HG03159 (cell line): ENCODE data around the gene ZNF281.
"Not testable (repeated sequence)": the region's sequence is repeated elsewhere in the genome, so short reads cannot be mapped to it uniquely, and the experiment has no call there.

Source experiments
- ATAC-seq: cut with Tn5 transposase; IDR thresholded peaks from one replicate; pipeline ENCODE4 v1.9.1; 2021; ENCODE audit warnings: mild to moderate bottlenecking, moderate library complexity; ENCODE audit not compliant: unreplicated experiment

ZNF281 gene

DNA sequence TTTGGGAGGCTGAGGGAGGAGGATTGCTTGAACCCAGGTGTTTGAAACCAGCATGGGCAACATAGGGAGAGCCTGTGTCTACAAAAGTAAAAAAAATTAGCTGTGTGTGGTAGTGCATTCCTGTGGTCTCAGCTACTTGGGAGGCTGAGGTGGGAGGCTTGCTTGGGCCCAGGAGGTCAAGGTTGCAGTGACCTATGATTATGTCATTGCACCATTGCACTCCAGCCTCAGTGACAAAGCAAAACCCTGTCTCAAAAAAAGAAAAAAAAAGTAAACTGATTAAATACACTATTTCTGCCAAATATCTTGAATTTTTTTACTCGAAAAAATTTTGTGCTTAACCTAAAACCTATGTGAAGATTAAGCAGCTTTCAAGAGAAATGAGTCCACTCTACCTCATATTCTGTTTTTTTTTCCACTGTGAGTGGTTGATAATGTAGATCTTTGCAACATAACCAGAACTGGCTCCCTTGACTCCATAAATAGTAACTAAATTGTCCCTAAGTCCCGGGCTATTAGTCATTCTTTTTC lies 19.4 kb upstream of the ZNF281 start:
- no peak for ATAC-seq

DNA sequence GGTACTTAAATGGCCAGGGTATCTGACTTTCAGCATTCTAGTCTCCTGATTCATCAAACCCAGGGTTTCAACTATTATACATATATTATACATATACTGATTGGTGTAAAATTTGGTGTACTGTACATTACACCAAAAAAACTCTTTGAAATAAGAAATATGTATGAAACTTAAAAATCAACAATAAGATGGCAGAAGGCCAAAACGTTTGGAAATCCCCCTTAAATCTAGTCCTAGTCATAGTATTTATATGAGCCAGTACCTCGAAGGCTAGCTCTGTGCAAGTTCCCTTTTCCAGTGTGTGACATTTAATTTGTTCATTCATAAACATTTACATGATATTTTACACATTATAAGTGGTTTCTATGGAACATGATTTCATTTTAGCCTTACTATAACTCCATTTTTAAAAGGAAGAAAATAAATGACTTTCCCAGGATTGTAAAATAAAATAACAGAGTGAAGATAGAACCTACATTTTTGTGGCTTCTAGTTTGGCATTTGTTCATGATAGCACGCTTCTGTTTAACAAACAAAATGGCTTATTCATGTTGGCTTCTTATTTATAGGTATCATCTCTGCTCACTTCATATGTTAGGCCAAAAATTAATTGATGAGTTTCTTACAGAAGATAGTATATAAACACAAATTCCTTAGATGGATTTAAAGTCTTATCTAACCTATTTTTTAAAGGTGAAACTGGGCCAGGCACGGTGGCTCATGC lies 18.8 kb upstream of the ZNF281 start:
- no peak for ATAC-seq

DNA sequence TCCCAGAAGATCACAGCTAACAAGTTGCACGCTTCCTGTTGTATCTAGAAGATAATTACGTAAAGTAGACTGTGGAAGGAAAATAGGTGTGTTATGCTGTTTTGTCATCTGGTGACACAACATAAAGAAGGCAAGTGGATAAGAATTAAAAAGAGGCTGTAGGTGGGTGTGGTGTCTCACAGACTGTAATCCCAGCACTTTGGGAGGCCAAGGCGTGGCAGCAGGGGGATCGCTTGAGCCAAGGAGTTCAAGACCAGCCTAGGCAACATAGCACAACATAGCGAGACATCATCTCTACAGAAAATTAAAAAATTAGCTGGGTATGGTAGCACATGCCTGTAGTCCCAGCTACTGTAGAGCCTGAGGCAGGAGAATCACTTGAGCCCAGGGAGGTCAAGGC lies 17.9 kb upstream of the ZNF281 start:
- no peak for ATAC-seq

DNA sequence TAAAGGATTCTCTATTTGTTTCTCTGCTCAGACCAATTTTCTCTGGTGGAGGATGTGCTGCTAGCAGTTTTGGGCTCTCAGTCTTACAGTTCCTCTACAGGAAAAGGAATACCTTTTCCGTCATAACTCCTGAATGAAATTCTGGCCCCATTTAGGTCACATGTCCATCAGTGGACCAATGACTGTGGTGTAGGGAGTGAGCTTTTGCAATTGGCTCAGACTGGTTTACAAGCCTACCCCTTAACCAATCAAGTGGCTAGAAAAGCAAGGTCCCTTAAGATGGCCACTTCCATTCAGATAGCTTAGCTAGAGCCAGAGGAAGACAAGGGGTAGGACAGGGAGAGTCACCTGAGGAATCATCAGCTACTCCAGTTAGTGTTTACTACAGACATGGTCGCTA lies 16.4 kb upstream of the ZNF281 start:
- ATAC-seq = no peak

DNA sequence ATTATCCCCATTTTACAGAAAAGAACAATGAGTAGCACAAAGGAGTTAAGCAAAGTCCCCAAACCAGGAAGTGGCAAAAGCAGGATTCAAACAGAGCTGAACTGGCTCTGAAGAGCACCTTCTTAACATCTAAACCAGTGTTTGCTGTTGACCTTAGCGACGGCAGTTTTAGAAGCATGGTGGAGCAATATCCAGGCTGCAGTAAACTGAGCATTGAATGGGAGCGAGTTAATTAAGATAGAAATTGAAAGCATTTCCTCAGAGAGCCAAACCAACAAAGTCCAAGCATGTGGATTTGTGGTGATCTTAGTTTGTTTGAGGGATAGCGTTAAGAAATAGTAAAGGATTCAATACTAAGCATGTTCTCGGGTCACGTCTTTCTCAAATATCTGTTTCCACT lies 13.4 kb upstream of the ZNF281 start:
- ATAC-seq = no peak

DNA sequence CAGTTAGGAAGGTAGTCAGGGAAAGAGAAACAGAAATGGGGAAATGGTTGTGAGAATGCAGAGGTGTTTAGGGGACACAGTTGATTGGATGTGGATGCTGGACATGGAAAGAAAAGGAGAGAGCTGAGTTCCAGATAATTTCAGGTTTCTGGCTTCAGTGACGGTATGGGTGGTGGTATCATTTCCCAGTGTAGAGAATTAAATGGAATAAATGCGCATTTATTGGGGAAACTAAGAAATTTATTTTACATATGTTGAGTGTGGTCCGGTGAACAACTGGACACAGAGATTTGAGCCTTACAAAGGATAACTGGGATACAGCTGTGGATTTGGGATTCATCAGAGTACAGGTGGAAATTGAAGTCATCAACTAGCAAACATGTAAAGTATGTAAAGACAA lies 12.4 kb upstream of the ZNF281 start:
- no peak for ATAC-seq

DNA sequence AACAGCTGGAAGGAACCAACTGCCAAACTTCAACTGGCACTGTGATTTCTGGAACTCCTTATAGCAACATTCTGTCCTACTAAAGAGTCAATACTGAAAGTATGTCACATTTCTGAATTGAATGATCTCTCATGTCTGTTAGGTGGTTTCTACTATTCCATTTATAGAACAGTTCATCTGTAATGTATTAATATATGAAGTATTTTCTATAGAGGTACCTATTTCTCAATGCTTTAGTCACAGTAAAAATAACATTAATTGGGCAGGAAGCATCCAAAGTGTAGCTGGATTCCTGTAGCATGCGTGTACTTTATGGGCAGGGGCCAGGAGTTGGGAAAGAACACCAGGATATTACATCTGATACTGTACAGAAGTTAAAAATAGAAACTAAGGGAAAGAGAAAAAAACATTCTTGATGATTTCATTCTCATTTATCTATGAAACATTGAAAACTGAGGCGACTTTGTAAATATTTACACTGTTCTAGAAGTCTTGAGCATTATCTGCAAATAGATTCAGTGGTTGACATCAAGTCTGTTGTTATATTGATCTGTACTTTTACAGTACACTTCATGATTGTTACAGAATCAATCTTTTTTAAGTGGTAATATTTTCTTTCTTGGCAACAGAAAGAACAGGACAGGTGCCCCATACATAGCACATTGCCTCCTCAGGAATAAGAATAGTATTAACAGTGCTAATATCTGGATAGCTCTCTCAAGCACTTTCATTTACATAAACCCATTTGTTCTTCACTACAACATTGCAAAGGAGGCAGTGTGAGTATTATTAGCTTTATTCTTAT lies 6.2 kb upstream of the ZNF281 start:
- ATAC-seq = peak; percentile 78

DNA sequence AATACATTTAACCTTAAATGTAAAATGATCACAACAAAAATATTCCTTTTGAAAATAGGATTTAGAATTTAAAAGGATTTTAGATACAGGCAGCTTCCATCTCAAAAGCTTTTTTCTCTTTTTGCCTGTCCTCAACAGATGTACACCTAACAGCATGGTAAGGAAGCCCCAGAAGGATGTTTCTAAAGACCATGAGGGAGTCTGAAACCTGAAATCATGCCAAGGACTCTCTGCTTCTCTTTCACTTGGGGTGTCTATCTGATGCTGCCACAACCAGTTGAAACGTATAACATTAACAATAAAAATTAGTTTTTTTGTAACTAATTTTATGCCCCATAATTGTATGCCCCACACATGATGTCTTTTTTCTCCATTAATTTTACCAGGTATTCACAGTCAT lies 5.4 kb upstream of the ZNF281 start:
- ATAC-seq = peak; percentile 51

DNA sequence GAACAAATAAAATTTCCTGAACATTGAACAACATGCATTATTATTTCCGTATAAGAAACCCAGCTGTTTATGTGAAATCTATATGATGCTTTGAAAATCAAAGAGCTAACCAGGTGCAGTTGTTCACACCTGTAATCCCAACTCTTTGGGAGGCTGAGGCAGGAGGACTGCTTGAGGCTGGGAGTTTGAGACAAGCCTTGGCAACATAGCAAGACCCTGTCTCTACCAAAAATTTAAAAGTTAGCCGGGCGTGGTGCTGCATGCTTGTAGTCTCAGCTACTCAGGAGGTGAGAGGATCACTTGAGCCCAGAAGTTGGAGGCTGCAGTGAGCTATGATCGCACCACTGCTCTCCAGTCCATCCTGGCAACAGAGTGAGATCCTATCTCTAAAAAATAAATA lies 4.8 kb upstream of the ZNF281 start:
- no peak for ATAC-seq

DNA sequence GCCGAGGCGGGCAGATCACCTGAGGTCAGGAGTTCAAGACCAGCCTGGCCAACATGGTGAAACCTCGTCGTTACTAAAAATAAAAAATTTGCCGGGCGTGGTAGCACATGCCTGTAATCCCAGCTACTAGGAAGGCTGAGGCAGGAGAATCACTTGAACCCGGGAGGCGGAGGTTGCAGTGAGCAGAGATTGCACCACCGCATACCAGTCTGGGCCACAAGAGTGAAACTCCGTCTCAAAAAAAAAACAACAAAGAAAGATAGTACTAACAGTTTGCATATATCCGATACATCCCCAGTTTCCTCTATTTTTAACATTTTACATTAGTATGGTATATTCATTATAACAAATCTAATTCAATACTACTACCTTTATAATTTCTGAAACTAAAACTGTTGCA lies 3.9 kb upstream of the ZNF281 start:
- ATAC-seq = not testable (repeated sequence)

DNA sequence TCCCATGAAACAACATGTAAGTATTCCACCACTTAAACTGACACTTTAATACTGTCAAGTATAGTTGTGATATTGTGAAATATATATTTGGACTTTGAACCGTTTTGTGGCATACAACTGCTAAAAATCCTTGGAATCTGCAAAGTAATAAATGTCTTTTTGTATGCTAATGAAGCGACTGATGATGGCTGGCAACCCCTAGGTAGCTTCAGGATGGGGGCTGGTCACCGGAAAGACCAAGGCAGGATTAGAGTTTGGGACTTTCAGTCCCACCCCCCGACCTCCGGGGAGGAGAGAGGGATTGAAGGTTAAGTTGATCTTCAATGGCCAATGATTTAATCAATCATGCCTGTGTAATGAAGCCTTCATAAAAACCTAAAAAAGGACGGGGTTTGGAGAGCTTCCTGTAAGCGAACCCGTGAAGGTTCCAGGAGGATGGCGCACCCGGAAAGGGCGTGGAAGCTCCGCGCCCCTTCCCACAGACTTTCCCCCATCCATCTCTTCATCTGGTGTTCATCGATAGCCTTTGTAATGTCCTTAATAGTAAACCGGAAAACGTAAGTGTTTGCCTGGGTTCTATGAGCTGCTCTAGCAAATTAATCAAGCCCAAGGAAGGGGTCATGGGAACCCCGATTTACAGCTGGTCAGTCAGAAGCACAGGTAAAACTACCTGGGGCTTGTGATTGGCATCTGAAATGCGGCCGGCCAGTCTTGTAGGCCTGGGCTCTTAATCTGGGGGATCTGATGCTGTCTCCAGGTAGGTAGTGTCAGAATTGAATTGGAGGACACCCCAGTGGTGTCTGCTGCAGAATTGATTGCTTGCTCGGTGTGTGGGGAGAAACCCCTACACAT lies 1.8 kb upstream of the ZNF281 start:
- ATAC-seq = no peak

DNA sequence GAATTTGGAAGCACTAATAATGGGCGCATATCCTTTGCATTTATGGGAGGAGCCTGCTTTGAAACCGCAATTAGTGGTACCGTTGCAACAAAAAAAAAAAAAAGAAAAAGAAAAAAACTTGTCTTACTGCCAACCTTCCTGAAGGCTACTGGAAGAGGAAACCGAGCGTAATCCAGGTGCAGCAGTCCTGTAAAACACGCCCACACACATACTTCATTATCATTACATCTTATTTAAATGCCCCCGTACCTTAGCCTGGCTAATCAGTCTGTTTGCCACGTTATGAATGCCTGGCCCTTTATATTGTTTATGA lies 686 bp upstream of the ZNF281 start:
- peak; percentile 9 for ATAC-seq

DNA sequence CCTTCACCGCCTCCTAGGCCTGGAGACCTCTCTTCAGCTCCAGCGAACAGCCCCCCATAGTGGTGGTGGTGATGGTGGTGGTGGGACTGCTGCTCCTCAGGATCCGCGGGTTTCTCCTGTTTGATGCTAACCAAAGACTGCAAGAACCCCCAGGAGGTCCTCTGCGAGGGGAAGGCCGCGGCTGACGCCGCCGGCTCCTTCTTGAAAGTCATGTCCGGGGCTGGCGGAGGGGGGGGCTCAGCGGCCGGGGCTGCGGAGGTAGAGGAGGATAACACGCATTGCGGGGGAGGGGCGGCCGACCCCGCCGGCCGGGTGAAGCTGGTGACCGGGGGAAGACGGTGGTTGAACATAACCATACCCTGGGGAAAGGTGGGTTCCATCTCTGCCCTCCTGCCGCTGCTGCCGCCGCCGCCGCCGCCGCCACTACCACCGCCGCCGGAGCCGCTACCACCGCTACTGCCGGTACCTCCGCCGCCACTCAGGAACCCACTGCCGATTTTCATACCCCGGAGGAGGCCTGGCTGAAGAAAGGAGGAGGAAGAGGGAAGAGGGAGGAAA lies 554 bp downstream of the ZNF281 start:
- peak; percentile 40 for ATAC-seq

DNA sequence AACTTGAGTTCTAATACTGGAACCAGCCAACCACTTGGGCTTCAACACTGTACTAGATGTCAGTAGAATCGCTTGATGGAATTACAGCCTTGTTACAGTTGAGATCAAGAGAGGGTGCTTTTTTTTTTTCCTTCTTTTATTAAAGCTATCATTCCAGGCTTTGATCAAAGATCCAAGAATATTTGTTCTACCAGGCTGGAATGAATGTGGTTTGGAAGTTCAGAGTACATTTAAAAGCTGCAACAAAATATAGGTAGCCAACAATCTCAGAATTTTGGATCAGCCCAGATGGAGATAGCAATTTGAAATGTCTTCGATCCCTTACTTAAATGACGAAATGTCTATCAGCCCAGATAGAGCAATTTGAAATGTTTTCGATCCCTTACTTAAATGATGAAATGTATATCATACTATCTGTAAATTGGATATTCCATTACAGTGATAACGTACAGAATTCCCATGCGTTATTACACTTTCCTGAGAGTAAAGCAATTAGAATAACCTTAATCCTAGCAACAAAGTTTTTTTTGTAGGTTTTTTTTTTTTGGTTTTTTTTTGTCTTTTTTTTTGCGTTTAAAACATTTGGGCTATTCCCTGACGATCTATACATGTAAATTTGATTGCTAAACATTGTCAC lies 3.6 kb downstream of the ZNF281 start:
- no peak for ATAC-seq

DNA sequence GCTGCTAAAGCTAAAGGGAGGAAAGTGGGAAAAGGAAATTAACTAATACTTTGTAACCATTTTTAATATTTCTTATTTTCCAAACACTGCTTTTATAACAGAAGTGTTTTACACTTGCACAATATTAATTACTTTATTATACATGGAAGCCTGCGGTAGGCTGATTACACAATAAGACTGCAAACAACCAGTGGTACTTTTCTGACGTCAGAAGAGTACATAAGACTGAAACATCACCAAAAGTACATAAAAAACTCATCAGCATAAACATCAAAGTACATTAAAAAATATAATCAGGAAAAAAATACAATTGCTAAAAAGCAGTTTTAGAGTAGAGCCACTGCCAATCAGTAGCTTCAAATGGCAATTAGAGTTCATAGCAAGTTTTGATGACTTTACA lies 4.6 kb downstream of the ZNF281 start:
- ATAC-seq = no peak

DNA sequence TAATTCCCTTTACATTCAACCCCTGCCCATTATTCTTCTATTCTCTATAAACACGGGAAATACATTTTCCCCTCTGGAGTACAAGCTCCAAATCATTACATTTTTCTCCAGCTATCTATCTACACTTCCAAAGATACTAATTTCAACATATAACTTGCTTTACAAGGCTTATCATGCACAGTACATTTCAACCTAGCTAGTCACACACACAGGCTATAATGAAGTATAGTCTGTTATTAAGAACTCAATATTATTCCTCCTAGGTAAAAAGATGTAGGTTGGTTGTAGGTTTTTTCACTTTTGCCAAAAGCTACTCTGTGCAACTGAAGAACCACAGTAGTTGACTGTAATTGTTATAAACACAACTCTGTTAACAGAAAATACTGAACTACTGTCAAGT lies 8.1 kb downstream of the ZNF281 start:
- no peak for ATAC-seq

DNA sequence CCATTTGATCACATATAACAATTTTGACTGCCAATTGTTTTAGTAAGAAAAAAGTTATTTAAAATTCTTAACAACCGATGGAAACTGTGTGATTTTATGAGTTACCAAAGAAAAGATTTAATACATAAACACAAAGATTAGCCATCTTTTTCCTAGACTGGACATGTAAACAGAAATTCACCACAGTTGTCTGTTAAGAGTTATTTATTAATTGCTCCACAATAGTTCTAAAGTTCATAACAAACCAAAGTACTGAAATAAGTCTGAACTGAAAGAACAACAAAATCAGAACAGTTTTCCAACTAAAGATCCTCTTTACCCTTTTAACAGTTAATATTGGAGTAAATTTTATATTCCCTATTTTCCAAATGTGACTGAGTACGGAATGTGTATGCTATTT lies 8.6 kb downstream of the ZNF281 start:
- ATAC-seq = no peak

DNA sequence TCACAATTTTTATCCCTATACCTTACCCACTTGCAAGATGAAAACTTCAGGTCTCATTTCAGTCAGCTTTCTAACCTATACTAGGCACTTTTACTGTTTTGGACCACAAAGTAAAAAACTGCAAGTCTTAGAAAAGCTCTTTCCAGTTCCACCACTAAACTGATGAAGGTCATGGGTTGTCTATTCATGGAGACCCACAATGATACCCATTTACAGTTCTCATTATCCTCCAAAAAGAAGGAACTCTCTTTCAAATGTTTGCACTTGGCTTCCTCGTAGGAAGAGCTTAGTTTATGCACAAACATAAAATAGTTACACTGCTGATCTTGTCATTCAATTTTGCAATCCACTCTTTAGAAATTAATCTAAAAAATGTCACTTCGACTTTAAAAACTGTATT lies 9.3 kb downstream of the ZNF281 start:
- no peak for ATAC-seq

DNA sequence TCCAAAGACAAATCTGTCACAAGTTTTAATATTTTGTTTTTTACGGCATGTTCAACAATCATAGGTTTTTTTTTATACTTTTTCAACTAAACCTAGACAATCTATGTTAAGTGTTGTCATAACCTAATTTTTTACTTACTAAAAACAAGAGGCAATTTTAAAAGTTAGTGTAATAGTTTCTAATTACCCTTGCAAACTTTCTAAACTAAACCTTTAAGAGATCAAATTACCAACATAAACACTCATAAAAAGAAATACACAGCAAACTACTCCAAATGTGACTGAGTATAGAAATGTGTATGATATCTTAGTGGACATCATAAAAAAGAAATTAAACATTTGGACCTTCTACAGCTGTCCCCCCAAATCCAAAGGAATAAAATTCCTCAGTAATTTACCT lies 10.0 kb downstream of the ZNF281 start:
- no peak for ATAC-seq

DNA sequence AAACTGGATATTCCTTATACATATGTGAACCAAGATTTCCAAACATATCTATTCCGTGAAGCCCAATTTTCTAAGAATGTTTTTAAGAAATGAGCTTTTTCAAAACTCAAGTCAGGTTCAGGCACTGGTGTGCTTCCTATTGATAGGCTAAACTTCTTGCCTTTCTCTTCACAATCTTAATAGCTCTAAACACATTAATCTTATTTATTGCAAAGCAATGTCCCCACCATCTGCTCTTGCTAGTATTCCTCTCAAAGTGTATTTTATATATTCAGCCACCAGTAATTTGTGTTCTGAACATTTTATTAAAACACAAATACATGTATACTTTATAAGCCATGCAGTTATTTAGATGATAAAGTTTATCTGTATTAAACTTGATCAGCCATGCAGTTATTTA lies 11.5 kb downstream of the ZNF281 start:
- no peak for ATAC-seq
